ENCODE results near the gene MED12.

The MED12 gene

DNA sequence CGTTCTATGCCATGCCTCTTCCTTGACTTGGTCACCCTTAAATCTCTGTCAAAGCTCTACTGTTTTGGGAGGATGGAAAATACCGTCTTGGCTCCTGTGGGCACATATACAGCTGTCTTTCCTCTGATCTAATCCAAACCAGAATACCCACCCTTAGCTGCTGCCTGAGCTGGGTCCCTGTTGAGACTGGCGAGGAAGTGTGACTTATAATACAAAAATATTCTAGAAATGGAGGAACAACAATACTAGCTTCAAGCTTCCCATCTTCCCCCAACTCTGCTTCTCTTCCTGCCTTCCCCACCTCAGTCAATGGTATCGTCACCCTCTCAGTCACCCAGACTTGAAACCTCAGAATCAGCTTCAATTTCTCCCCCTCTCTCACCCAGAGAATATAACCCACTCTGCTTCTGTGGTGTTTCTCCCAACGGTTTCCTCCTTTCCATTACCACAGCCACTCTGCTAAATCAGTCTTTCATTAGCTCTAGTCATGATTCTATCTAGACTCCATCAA, 6.4 kb upstream of the MED12 start:
- peak in 1 of 2 experiments; percentile 35 for DNase-seq (ENCODE audit: low read depth in 1 of 2, low spot score in 1 of 2)
- H3K27ac ChIP-seq (replicated peaks), result peak overlapping the region; percentile 84
- no peaks in the 10 kb centered on the region for H3K27me3 ChIP-seq (ENCODE audit: insufficient read depth, poor library complexity, severe bottlenecking)
- H3K4me3 ChIP-seq (replicated peaks; ENCODE audit: insufficient read depth, low read length), result no peak overlapping the region
- TF ChIP-seq CTCF (IDR thresholded peaks at IDR 0.05; ENCODE audit: insufficient read depth, low read length), result no peak
- no peak for TF ChIP-seq POLR2AphosphoS5 (IDR thresholded peaks at IDR 0.05; ENCODE audit: low read depth)
- no peak for TF ChIP-seq REST (IDR thresholded peaks at IDR 0.05; ENCODE audit: insufficient replicate concordance, low read depth)
- no peak for TF ChIP-seq SPI1 (IDR thresholded peaks at IDR 0.05; ENCODE audit: borderline replicate concordance, low read depth)
- TF ChIP-seq GABPA (IDR thresholded peaks at IDR 0.05; ENCODE audit: low read depth), result no peak

DNA sequence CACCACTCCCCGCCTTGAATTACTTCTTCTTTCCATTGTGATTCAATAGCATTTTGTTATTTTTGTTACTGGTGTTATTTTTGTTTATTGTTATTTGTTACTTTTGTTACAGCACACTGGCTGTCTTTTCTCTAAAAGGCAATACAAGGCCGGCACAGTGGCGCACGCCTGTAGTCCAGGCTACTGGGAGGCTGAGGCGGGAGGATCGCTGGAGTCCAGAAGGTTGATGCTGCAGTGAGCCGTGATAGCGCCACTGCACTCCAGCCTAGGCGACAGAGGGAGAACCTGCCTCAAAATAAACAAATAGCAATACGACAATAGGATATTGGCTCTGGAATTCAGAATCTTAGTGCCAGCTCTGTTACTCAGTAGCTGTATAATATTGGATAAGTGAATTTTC, 1.0 kb upstream of the MED12 start:
- TF ChIP-seq POLR2AphosphoS5 (IDR thresholded peaks at IDR 0.05; ENCODE audit: low read depth), result no peak
- TF ChIP-seq SPI1 (IDR thresholded peaks at IDR 0.05; ENCODE audit: borderline replicate concordance, low read depth), result no peak
- TF ChIP-seq REST (IDR thresholded peaks at IDR 0.05; ENCODE audit: insufficient replicate concordance, low read depth), result no peak
- no peak for TF ChIP-seq GABPA (IDR thresholded peaks at IDR 0.05; ENCODE audit: low read depth)
- no peak for TF ChIP-seq CTCF (IDR thresholded peaks at IDR 0.05; ENCODE audit: insufficient read depth, low read length)
- DNase-seq (ENCODE audit: low read depth in 1 of 2, low spot score in 1 of 2), result no peak
- Histone ChIP-seq H3K27me3 (ENCODE audit: insufficient read depth, poor library complexity, severe bottlenecking) (no peaks in the 10 kb centered on the region), H3K27ac (replicated peaks) (peak overlapping the region; percentile 92; the same call in 1 of the 2 replicates), H3K4me3 (replicated peaks; ENCODE audit: insufficient read depth, low read length) (no peak overlapping the region)

GRCh38 chrX:71118985-71119535, 664 bp downstream of the MED12 start:
- H3K27me3 ChIP-seq (ENCODE audit: insufficient read depth, poor library complexity, severe bottlenecking), result no peaks in the 10 kb centered on the region
- no peak for DNase-seq (ENCODE audit: low read depth in 1 of 2, low spot score in 1 of 2)
- H3K27ac ChIP-seq (replicated peaks), result peak overlapping the region; percentile 92
- TF ChIP-seq GABPA (IDR thresholded peaks at IDR 0.05; ENCODE audit: low read depth) (no peak), POLR2AphosphoS5 (IDR thresholded peaks at IDR 0.05; ENCODE audit: low read depth) (no peak), REST (IDR thresholded peaks at IDR 0.05; ENCODE audit: insufficient replicate concordance, low read depth) (no peak), SPI1 (IDR thresholded peaks at IDR 0.05; ENCODE audit: borderline replicate concordance, low read depth) (no peak), CTCF (IDR thresholded peaks at IDR 0.05; ENCODE audit: insufficient read depth, low read length) (no peak)
- H3K4me3 ChIP-seq (replicated peaks; ENCODE audit: insufficient read depth, low read length), result peak overlapping the region; percentile 57

Data from HL-60 (cell line).